ENCODE measurements around the gene LAMTOR2.

LAMTOR2 gene

GRCh38 chr1:156009404-156009803 is 45.2 kb upstream of the LAMTOR2 start:
- TF ChIP-seq EZH2phosphoT487 (IDR thresholded peaks at IDR 0.05; ENCODE audit: borderline replicate concordance) (no peak), CTCF (conservative IDR thresholded peaks at IDR 0.05; ENCODE audit: low read length) (no peak)
- Histone ChIP-seq H3K36me3 (ENCODE audit: insufficient read depth, low read length) (peaks cover 52% of the 10 kb centered on the region), H3K4me2 (ENCODE audit: low read depth, low read length, poor library complexity, severe bottlenecking) (no peak overlapping the region), H3K4me3 (ENCODE audit: low read length, poor library complexity, severe bottlenecking) (no peak overlapping the region), H3K9ac (ENCODE audit: low read depth, low read length, poor library complexity, severe bottlenecking) (no peak overlapping the region), H3K27me3 (ENCODE audit: insufficient read depth, low read length, poor library complexity, severe bottlenecking) (no peaks in the 10 kb centered on the region), H3K9me2 (replicated peaks; ENCODE audit: low read depth, low read length) (no peaks in the 10 kb centered on the region), H3K4me1 (ENCODE audit: insufficient read depth, low read length, poor library complexity, severe bottlenecking) (peaks cover 15% of the 10 kb centered on the region), H3K79me2 (ENCODE audit: insufficient read depth, low read length) (peaks cover 8% of the 10 kb centered on the region; the same call in 1 of the 2 replicates), H4K20me1 (ENCODE audit: insufficient read depth, low read length, poor library complexity, severe bottlenecking) (peaks cover 16% of the 10 kb centered on the region), H2AFZ (ENCODE audit: low read length) (no peak overlapping the region), H3F3A (ENCODE audit: low read depth) (no peaks in the 10 kb centered on the region; the same call in 1 of the 2 replicates), H3K9me3 (ENCODE audit: insufficient read depth, low read depth, low read length) (no peaks in the 10 kb centered on the region)

GRCh38 chr1:156012051-156012817 is 42.3 kb upstream of the LAMTOR2 start:
- H2AFZ ChIP-seq (ENCODE audit: low read length), result no peak overlapping the region
- no peaks in the 10 kb centered on the region for H3K9me3 ChIP-seq (ENCODE audit: insufficient read depth, low read depth, low read length)
- H3K9me2 ChIP-seq (replicated peaks; ENCODE audit: low read depth, low read length), result no peaks in the 10 kb centered on the region
- no peaks in the 10 kb centered on the region for H3K4me1 ChIP-seq (ENCODE audit: insufficient read depth, low read length, poor library complexity, severe bottlenecking)
- peaks cover 28% of the 10 kb centered on the region; the same call in 1 of the 2 replicates for H3K79me2 ChIP-seq (ENCODE audit: insufficient read depth, low read length)
- H3F3A ChIP-seq (ENCODE audit: low read depth), result no peaks in the 10 kb centered on the region; the same call in 1 of the 2 replicates
- no peak overlapping the region for H3K4me3 ChIP-seq (ENCODE audit: low read length, poor library complexity, severe bottlenecking)
- H4K20me1 ChIP-seq (ENCODE audit: insufficient read depth, low read length, poor library complexity, severe bottlenecking), result peaks cover 21% of the 10 kb centered on the region
- H3K4me2 ChIP-seq (ENCODE audit: low read depth, low read length, poor library complexity, severe bottlenecking), result no peak overlapping the region
- no peaks in the 10 kb centered on the region for H3K27me3 ChIP-seq (ENCODE audit: insufficient read depth, low read length, poor library complexity, severe bottlenecking)
- no peak overlapping the region for H3K9ac ChIP-seq (ENCODE audit: low read depth, low read length, poor library complexity, severe bottlenecking)
- TF ChIP-seq CTCF (conservative IDR thresholded peaks at IDR 0.05; ENCODE audit: low read length), result 0 out of 2 replicates have a peak, but pooled peaks have one; percentile 9
- TF ChIP-seq EZH2phosphoT487 (IDR thresholded peaks at IDR 0.05; ENCODE audit: borderline replicate concordance), result no peak
- peaks cover 55% of the 10 kb centered on the region for H3K36me3 ChIP-seq (ENCODE audit: insufficient read depth, low read length)

- H3K36me3 ChIP-seq (ENCODE audit: insufficient read depth, low read length), result peaks cover 47% of the 10 kb centered on the region; the same call in 1 of the 2 replicates
- peaks cover 50% of the 10 kb centered on the region for H3K79me2 ChIP-seq (ENCODE audit: insufficient read depth, low read length)
- H3F3A ChIP-seq (ENCODE audit: low read depth), result no peaks in the 10 kb centered on the region; the same call in 1 of the 2 replicates
- H3K9ac ChIP-seq (ENCODE audit: low read depth, low read length, poor library complexity, severe bottlenecking), result no peak overlapping the region
- peaks cover 10% of the 10 kb centered on the region for H3K4me1 ChIP-seq (ENCODE audit: insufficient read depth, low read length, poor library complexity, severe bottlenecking)
- H3K4me2 ChIP-seq (ENCODE audit: low read depth, low read length, poor library complexity, severe bottlenecking), result no peak overlapping the region
- no peak for TF ChIP-seq EZH2phosphoT487 (IDR thresholded peaks at IDR 0.05; ENCODE audit: borderline replicate concordance)
- TF ChIP-seq CTCF (conservative IDR thresholded peaks at IDR 0.05; ENCODE audit: low read length), result no peak
- H4K20me1 ChIP-seq (ENCODE audit: insufficient read depth, low read length, poor library complexity, severe bottlenecking), result peaks cover 30% of the 10 kb centered on the region
- H3K9me3 ChIP-seq (ENCODE audit: insufficient read depth, low read depth, low read length), result no peaks in the 10 kb centered on the region
- no peak overlapping the region for H2AFZ ChIP-seq (ENCODE audit: low read length)
- H3K9me2 ChIP-seq (replicated peaks; ENCODE audit: low read depth, low read length), result no peaks in the 10 kb centered on the region
- no peaks in the 10 kb centered on the region for H3K27me3 ChIP-seq (ENCODE audit: insufficient read depth, low read length, poor library complexity, severe bottlenecking)
- H3K4me3 ChIP-seq (ENCODE audit: low read length, poor library complexity, severe bottlenecking), result no peak overlapping the region
Observed at GRCh38 chr1:156014829-156015228, 39.8 kb upstream of the LAMTOR2 start.

Data from Loucy (cell line).